BJ (cell line): ENCODE results near the gene NELL1. TPM values are rescaled to one million over a fixed set of nuclear protein-coding genes. Genes with fewer than 3 reads are reported as not detected.

ENCODE experiments used
- CTCF ChIA-PET: fragments of 350-600 bp; formaldehyde crosslinking; extraction: SDS; loops from one replicate; lab custom pipeline; 2021; ENCODE audit warnings: antibody characterized with exemption, inconsistent platforms; lab: Yijun Ruan, JAX
- POLR2A ChIA-PET: fragments of 300-600 bp; sonication (Branson Sonifier 250); formaldehyde crosslinking; extraction: SDS; loops from one replicate; lab custom pipeline; 2021; ENCODE audit warnings: antibody characterized with exemption; lab: Charles Lee
- DNase-seq: peaks from one replicate; pipeline ENCODE4 v3.0.0-alpha.2; 2011; ENCODE audit warnings: low read depth
- H3K27me3 ChIP-seq: 2 replicates; pipeline ENCODE4 v1.6.0; 2011; ENCODE audit warnings: low read length; ENCODE audit not compliant: control insufficient read depth, insufficient read depth
- H3K36me3 ChIP-seq: 2 replicates; pipeline ENCODE4 v1.5.1; 2011; ENCODE audit warnings: low read length; ENCODE audit not compliant: control insufficient read depth, insufficient read depth
- H3K4me3 ChIP-seq: 2 replicates; pipeline ENCODE4 v1.5.1; 2011; ENCODE audit warnings: low read depth, mild to moderate bottlenecking, control low read depth, low read length
- CTCF ChIP-seq: IDR thresholded peaks from 2 replicates; pipeline ENCODE4 v1.5.1; 2011; ENCODE audit warnings: low read depth, mild to moderate bottlenecking, control low read depth, inconsistent platforms, low read length, moderate library complexity; ENCODE audit not compliant: insufficient read depth
- polyA plus RNA-seq: library from polyadenylated mRNA; depleted of rRNA; stranded (reverse); fragments of >200 nt; gene quantifications from 2 replicates; pipeline ENCODE4 v1.2.3, GENCODE V29; 2011

Gene NELL1
- polyA plus RNA-seq, 1 experiment: not detected

DNA sequence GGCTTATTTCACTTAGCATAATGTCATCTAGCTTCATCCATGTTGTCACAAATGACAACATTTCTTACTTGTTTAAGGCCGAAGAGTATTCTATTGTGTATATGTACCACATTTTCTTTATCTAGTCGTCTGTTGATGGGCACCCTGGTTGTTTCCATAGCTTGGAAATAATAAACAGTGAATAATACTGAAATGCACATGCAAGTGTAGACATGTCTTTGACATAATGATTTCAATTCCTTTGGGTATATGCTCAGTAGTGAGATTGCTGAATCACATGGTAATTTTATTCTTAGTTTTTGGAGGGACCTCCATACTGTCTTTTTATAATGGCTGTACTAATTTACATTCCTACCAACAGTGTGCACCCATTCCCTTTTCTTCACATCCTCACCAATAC is 508.0 kb downstream of the NELL1 start:
- ChIA-PET POLR2A (no interaction called here), CTCF (no interaction called here)
- Histone ChIP-seq H3K4me3 (no peak overlapping the region), H3K36me3 (no peaks in the 10 kb centered on the region), H3K27me3 (no peaks in the 10 kb centered on the region)
- no peak for DNase-seq
- TF ChIP-seq CTCF: no peak

DNA sequence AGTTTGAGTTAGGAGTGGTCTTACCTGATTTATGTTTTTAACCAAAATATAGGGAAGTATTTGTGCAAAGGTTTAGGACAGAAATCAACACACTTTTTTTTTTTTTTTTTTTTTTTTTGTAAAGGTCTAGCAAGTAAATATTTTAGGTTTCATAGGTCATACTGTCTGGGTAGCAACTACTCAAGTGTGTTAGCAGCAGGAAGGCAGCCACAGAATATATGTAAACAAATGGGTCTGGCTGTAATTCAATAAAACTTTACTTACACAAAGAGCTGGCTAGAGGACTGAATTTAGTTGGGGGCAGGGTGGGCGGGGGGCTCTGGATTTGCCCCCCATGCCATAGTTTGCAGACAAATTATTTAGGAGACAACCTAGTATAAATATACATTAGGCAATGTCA is 510.4 kb downstream of the NELL1 start:
- H3K36me3 ChIP-seq: no peaks in the 10 kb centered on the region
- no peaks in the 10 kb centered on the region for H3K27me3 ChIP-seq
- ChIA-PET POLR2A (no interaction called here), CTCF (no interaction called here)
- H3K4me3 ChIP-seq: no peak overlapping the region
- DNase-seq: no peak
- TF ChIP-seq CTCF: no peak

DNA sequence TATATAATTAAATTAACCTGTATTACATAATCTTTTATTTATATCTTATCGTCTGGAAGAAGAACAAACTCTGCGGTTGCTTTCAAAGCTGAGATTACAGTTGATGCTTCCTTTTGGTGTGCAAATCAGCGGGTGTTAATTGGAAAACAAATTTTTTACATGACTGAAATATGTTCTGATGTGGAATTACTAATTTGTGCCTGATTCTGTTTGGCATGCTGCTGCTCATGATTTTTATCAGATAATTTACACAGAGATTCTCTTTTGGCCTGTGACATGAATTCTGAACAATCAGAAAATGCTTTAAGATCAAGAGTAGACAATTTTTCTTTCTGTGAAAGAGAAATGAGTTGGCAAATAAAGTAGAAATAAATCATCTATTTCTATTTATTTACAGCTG is 510.8 kb downstream of the NELL1 start:
- Histone ChIP-seq H3K27me3 (no peaks in the 10 kb centered on the region), H3K4me3 (no peak overlapping the region), H3K36me3 (no peaks in the 10 kb centered on the region)
- CTCF ChIA-PET: no interaction called here
- TF ChIP-seq CTCF: no peak
- POLR2A ChIA-PET: no interaction called here
- DNase-seq: no peak

GRCh38 chr11:21185959-21186358 is 516.6 kb downstream of the NELL1 start:
- POLR2A ChIA-PET: no interaction called here
- Histone ChIP-seq H3K36me3 (no peaks in the 10 kb centered on the region), H3K4me3 (no peak overlapping the region), H3K27me3 (no peaks in the 10 kb centered on the region)
- CTCF ChIA-PET: interaction anchor here (0.9 kb wide), 1 partner anchor 537 kb away, joined by 3 read pairs; no protein-coding TSS in a partner anchor
- DNase-seq: no peak
- no peak for TF ChIP-seq CTCF

GRCh38 chr11:21190181-21190580 is 520.8 kb downstream of the NELL1 start:
- ChIA-PET POLR2A (no interaction called here), CTCF (no interaction called here)
- H3K4me3 ChIP-seq: no peak overlapping the region
- no peaks in the 10 kb centered on the region for H3K27me3 ChIP-seq
- DNase-seq: no peak
- H3K36me3 ChIP-seq: no peaks in the 10 kb centered on the region
- no peak for TF ChIP-seq CTCF
